Activated naive CD4-positive, alpha-beta T cell treated with anti-CD3 and anti-CD28 coated beads, Interleukin-2, amount 50 U/mL, for 24 hours (primary cell): ENCODE measurements around the gene PTP4A2.
"Not testable (repeated sequence)": the region's sequence is repeated elsewhere in the genome, so short reads cannot be mapped to it uniquely, and the experiment has no call there.

Source experiments
- H3K27ac Mint-ChIP-seq: one replicate; pipeline ENCODE4 v1.8.0; 2021; ENCODE audit warnings: mild to moderate bottlenecking, mixed read lengths
- H3K27me3 Mint-ChIP-seq: one replicate; pipeline ENCODE4 v1.8.0; 2021; ENCODE audit warnings: mixed read lengths
- H3K36me3 Mint-ChIP-seq: one replicate; pipeline ENCODE4 v1.8.0; 2021; ENCODE audit warnings: mixed read lengths
- H3K4me1 Mint-ChIP-seq: one replicate; pipeline ENCODE4 v1.8.0; 2021; ENCODE audit warnings: mixed read lengths
- H3K4me3 Mint-ChIP-seq: one replicate; pipeline ENCODE4 v1.8.0; 2021; ENCODE audit warnings: mild to moderate bottlenecking, mixed read lengths
- H3K9me3 Mint-ChIP-seq: one replicate; pipeline ENCODE4 v1.8.0; 2021; ENCODE audit warnings: mixed read lengths

The PTP4A2 gene

GRCh38 chr1:31915438-31915837 lies 22.7 kb downstream of the PTP4A2 start:
- H3K36me3 Mint-ChIP-seq = peaks cover 22% of the 10 kb centered on the region
- H3K4me1 Mint-ChIP-seq = peaks cover 67% of the 10 kb centered on the region
- no peaks in the 10 kb centered on the region for H3K9me3 Mint-ChIP-seq
- H3K4me3 Mint-ChIP-seq = no peak overlapping the region
- H3K27me3 Mint-ChIP-seq = no peaks in the 10 kb centered on the region
- H3K27ac Mint-ChIP-seq = no peak overlapping the region

- H3K36me3 Mint-ChIP-seq = peaks cover 19% of the 10 kb centered on the region
- H3K27me3 Mint-ChIP-seq = no peaks in the 10 kb centered on the region
- no peak overlapping the region for H3K4me3 Mint-ChIP-seq
- H3K27ac Mint-ChIP-seq = peak overlapping the region; percentile 96
- H3K4me1 Mint-ChIP-seq = peaks cover 64% of the 10 kb centered on the region
- no peaks in the 10 kb centered on the region for H3K9me3 Mint-ChIP-seq
These were observed 24.2 kb downstream of the PTP4A2 start for GRCh38 chr1:31913968-31914367.

- Mint-ChIP-seq H3K9me3 (no peaks in the 10 kb centered on the region), H3K36me3 (peaks cover 23% of the 10 kb centered on the region), H3K27me3 (no peaks in the 10 kb centered on the region), H3K4me3 (no peak overlapping the region), H3K4me1 (peaks cover 55% of the 10 kb centered on the region), H3K27ac (peak overlapping the region; percentile 71)
These were observed 25.3 kb downstream of the PTP4A2 start for GRCh38 chr1:31912839-31913239.

GRCh38 chr1:31911994-31912780 lies 26.0 kb downstream of the PTP4A2 start:
- H3K4me3 Mint-ChIP-seq = no peak overlapping the region
- peaks cover 23% of the 10 kb centered on the region for H3K36me3 Mint-ChIP-seq
- H3K27me3 Mint-ChIP-seq = no peaks in the 10 kb centered on the region
- H3K4me1 Mint-ChIP-seq = peaks cover 55% of the 10 kb centered on the region
- no peaks in the 10 kb centered on the region for H3K9me3 Mint-ChIP-seq
- peak overlapping the region; percentile 71 for H3K27ac Mint-ChIP-seq

DNA sequence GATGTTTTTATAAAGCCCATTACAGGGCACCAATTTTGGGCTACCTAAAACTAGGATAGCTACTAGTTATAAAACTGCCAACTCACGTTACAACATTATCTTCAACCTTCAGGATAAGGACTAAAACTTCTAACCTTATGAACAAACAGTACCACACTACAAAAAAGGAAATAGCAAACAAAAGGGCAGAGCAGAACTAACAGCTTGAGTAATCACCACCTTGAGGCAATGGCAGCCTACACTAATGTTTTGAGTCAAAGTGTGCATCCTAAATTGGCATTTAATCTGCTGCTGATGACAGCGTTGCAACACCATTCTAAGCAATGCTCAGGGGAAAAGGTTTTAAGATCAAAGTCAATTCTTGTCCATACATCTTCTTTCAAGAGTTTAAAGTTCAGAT lies 27.2 kb downstream of the PTP4A2 start:
- H3K27ac Mint-ChIP-seq = peak overlapping the region; percentile 70
- H3K9me3 Mint-ChIP-seq = no peaks in the 10 kb centered on the region
- H3K4me3 Mint-ChIP-seq = peak overlapping the region; percentile 0
- H3K4me1 Mint-ChIP-seq = peaks cover 51% of the 10 kb centered on the region
- peaks cover 25% of the 10 kb centered on the region for H3K36me3 Mint-ChIP-seq
- H3K27me3 Mint-ChIP-seq = no peaks in the 10 kb centered on the region

- Mint-ChIP-seq H3K9me3 (no peaks in the 10 kb centered on the region), H3K4me3 (no peak overlapping the region), H3K27me3 (no peaks in the 10 kb centered on the region), H3K4me1 (peaks cover 61% of the 10 kb centered on the region), H3K27ac (peak overlapping the region; percentile 2), H3K36me3 (peaks cover 25% of the 10 kb centered on the region)
These were observed 28.5 kb downstream of the PTP4A2 start for GRCh38 chr1:31909691-31910090.

- Mint-ChIP-seq H3K4me1 (peaks cover 45% of the 10 kb centered on the region), H3K27ac (peak overlapping the region; percentile 17), H3K4me3 (no peak overlapping the region), H3K36me3 (peaks cover 14% of the 10 kb centered on the region), H3K9me3 (no peaks in the 10 kb centered on the region), H3K27me3 (no peaks in the 10 kb centered on the region)
These were observed 31.6 kb downstream of the PTP4A2 start for GRCh38 chr1:31906557-31906956.

GRCh38 chr1:31905681-31906080 lies 32.5 kb downstream of the PTP4A2 start:
- Mint-ChIP-seq H3K27ac (peak overlapping the region; percentile 79), H3K4me1 (peaks cover 36% of the 10 kb centered on the region), H3K9me3 (no peaks in the 10 kb centered on the region), H3K36me3 (peaks cover 13% of the 10 kb centered on the region), H3K27me3 (no peaks in the 10 kb centered on the region), H3K4me3 (no peak overlapping the region)

GRCh38 chr1:31905093-31905509 lies 33.1 kb downstream of the PTP4A2 start:
- H3K9me3 Mint-ChIP-seq = no peaks in the 10 kb centered on the region
- no peak overlapping the region for H3K4me3 Mint-ChIP-seq
- no peaks in the 10 kb centered on the region for H3K27me3 Mint-ChIP-seq
- peaks cover 13% of the 10 kb centered on the region for H3K36me3 Mint-ChIP-seq
- H3K27ac Mint-ChIP-seq = peak overlapping the region; percentile 79
- H3K4me1 Mint-ChIP-seq = peaks cover 33% of the 10 kb centered on the region

GRCh38 chr1:31904339-31905092 lies 33.7 kb downstream of the PTP4A2 start:
- no peak overlapping the region for H3K4me3 Mint-ChIP-seq
- peaks cover 10% of the 10 kb centered on the region for H3K36me3 Mint-ChIP-seq
- H3K9me3 Mint-ChIP-seq = no peaks in the 10 kb centered on the region
- H3K27ac Mint-ChIP-seq = peak overlapping the region; percentile 79
- no peaks in the 10 kb centered on the region for H3K27me3 Mint-ChIP-seq
- H3K4me1 Mint-ChIP-seq = peaks cover 28% of the 10 kb centered on the region

- Mint-ChIP-seq H3K27me3 (no peaks in the 10 kb centered on the region), H3K4me3 (no peak overlapping the region), H3K4me1 (peaks cover 32% of the 10 kb centered on the region), H3K9me3 (no peaks in the 10 kb centered on the region), H3K36me3 (peaks cover 3% of the 10 kb centered on the region), H3K27ac (no peak overlapping the region)
These were observed 35.7 kb downstream of the PTP4A2 start for GRCh38 chr1:31902510-31902860.

DNA sequence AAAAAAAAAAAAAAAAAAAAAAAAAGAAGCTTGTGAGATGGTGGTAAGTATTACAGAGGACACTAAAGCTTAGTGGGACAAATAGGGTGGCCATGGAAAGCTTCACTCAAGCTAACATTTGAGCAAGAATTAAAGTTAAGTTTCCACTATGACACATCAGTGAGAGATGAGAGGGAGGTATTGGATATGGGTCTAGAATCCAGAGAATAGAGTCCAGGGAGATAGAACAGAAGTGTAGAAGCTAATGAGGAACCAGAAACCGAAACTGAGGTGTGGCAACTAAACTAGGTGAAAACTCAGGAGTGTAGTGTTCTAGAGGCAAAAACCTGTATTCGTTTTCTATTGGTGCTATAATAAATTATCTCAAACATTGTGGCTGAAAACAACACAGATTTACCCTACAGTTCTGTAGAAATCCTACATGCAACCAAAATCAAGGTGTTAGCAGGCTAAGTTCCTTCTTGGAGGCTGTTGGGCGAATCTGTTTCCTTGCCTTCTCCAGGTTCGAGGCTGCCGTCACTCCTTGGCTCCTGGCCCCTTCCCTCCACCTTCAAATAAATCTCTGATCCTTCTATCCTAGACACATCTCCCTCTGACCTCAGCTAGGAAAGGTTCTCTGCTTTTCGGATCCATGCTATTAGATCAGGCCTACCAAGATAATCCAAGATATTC lies 36.2 kb downstream of the PTP4A2 start:
- Mint-ChIP-seq H3K36me3 (peaks cover 3% of the 10 kb centered on the region), H3K27ac (no peak overlapping the region), H3K27me3 (no peaks in the 10 kb centered on the region), H3K4me3 (no peak overlapping the region), H3K4me1 (peaks cover 32% of the 10 kb centered on the region), H3K9me3 (no peaks in the 10 kb centered on the region)

GRCh38 chr1:31900790-31901189 lies 37.4 kb downstream of the PTP4A2 start:
- H3K9me3 Mint-ChIP-seq = no peaks in the 10 kb centered on the region
- no peak overlapping the region for H3K4me3 Mint-ChIP-seq
- peaks cover 30% of the 10 kb centered on the region for H3K4me1 Mint-ChIP-seq
- H3K27me3 Mint-ChIP-seq = no peaks in the 10 kb centered on the region
- peaks cover 1% of the 10 kb centered on the region for H3K36me3 Mint-ChIP-seq
- no peak overlapping the region for H3K27ac Mint-ChIP-seq

DNA sequence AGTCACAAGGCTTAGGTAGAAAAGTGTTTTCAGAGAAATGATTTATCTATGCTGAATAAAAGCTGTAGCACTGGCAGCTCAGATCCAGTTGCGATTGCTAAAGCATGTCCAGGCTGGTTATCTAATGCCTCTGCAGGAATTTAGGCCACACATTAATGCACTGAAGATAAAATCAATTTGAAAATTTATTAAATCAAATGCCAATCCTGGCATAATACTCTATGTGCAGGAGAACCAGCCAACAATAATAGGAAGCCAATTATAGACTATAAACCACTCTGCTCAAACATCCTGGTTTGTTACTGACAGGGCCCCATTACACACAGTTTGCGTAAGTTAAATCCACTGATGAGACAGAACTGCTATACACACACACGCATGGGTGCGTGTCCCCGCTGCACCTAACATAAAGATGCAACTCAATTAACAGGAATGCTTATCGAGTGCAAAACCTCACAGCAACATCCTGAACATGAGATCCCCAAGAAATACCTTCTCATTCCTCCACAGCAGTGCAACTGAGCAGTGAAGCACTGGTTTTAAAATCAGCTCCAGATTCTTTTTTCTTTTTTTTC lies 40.6 kb downstream of the PTP4A2 start:
- Mint-ChIP-seq H3K4me1 (peaks cover 13% of the 10 kb centered on the region), H3K27ac (no peak overlapping the region), H3K9me3 (no peaks in the 10 kb centered on the region), H3K27me3 (no peaks in the 10 kb centered on the region), H3K4me3 (no peak overlapping the region), H3K36me3 (no peaks in the 10 kb centered on the region)

DNA sequence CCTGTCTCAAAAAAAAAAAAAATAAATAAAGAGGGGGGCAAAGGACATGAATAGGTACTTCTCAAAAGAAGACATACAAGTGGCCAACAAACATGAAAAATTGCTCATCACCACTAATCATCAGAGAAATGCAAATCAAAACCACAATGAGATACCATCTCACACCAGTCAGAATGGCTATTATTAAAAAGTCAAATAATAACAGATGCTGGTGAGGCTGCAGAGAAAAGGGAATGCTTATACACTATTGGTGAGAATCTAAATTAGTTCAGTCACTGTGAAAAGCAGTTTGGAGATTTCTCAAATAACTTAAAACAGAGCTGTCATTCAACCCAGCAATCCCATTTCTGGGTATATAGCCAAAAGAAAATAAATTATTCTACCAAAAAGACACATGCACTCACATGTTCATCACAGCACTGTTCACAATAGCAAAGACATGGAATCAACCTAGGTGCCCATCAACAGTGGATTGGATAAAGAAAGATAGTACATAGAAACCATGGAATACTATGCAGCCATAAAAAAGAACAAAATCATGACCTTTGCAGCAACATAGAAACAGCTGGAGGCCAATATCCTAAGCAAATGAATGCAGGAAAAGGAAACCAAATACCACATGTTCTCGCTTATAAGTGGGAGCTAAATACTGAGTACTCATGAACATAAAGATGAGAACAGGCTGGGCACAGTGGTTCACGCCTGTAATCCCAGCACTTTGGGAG lies 42.5 kb downstream of the PTP4A2 start:
- H3K4me3 Mint-ChIP-seq, H3K4me1 Mint-ChIP-seq, H3K9me3 Mint-ChIP-seq: not testable (repeated sequence)

More for the DNA sequence above, 42.5 kb downstream of the PTP4A2 start:
- not testable (repeated sequence) for H3K36me3 Mint-ChIP-seq, H3K27me3 Mint-ChIP-seq, H3K27ac Mint-ChIP-seq
